ENCODE data around the gene GMIP. TPM values are rescaled to one million over a fixed set of nuclear protein-coding genes. Genes with fewer than 3 reads are reported as not detected.

Gene GMIP
- total RNA-seq, 1 donor from 2014 or later, result 18.0 TPM

DNA sequence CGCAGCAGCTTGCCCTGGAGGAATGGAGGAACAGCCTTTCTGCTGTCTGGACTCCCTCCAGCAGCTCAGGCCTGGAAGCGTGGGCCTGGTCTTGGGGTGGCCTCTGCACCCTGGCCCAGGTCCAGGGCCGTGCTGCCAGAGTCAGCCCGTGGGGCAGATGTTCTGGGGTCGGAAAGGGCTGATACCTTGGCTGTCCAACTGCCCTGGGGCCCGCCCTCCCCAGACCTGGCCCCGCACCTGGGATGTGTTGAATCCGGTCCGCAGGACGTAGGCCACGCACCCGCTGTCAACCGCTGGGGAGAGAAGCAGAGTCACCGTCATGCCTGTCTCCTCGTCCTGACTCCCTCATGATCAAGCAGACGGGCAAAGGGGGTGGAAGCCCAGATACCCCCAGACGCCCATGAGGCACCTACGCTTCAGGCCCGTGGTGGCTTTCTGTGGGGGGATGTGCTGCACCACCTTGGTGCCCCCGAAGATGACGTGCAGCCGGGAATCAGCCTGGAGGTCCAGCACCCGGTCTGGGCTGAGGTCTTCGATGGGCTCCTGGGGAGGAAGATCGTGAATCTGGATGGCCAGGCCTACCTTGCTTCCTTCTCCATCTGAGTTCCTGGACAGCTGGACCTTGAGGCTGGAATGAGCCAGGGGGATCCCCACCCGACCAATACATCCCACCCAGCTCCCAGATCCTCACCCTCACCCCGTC lies 12.3 kb upstream of the GMIP start:
- Mint-ChIP-seq H3K36me3 (ENCODE audit: low read depth) (peaks cover 29% of the 10 kb centered on the region), H3K27ac (ENCODE audit: unreplicated experiment) (no peak overlapping the region), H3K9me3 (ENCODE audit: low read depth) (no peaks in the 10 kb centered on the region), H3K27me3 (ENCODE audit: low read depth) (no peaks in the 10 kb centered on the region), H3K4me1 (ENCODE audit: low read depth) (no peaks in the 10 kb centered on the region), H3K4me3 (ENCODE audit: unreplicated experiment) (no peak overlapping the region)
- TF ChIP-seq, protein P1, sequence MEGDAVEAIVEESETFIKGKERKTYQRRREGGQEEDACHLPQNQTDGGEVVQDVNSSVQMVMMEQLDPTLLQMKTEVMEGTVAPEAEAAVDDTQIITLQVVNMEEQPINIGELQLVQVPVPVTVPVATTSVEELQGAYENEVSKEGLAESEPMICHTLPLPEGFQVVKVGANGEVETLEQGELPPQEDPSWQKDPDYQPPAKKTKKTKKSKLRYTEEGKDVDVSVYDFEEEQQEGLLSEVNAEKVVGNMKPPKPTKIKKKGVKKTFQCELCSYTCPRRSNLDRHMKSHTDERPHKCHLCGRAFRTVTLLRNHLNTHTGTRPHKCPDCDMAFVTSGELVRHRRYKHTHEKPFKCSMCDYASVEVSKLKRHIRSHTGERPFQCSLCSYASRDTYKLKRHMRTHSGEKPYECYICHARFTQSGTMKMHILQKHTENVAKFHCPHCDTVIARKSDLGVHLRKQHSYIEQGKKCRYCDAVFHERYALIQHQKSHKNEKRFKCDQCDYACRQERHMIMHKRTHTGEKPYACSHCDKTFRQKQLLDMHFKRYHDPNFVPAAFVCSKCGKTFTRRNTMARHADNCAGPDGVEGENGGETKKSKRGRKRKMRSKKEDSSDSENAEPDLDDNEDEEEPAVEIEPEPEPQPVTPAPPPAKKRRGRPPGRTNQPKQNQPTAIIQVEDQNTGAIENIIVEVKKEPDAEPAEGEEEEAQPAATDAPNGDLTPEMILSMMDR (IDR thresholded peaks at IDR 0.05), result no peak
- no peak for DNase-seq (ENCODE audit: low spot score)

DNA sequence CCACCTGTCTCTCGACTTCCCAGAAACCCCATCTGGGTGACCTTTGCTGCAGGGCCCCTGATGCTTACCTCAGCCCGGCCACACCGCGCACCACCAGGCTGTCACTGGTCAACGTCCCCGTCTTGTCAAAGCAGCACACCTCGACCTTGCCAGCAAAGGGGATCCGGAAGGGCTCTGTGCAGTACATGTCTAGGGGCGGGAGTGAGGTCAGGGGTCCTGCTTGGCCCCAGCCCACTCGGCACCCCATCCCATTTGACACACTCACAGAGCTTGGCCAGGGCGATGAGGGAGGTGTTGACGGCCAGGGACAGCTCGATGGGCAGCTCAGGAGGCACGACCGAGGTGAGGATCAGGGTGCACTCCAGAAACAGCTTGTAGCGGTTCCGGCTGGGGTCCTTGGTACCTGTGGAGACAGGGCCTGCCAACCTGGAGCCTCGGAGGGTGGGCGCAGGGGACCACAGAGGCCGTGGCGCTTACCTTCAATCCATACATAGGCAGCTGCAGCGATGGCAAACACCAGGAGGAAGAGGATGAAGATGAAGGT lies 11.7 kb upstream of the GMIP start:
- Mint-ChIP-seq H3K27ac (ENCODE audit: unreplicated experiment) (no peak overlapping the region), H3K4me1 (ENCODE audit: low read depth) (no peaks in the 10 kb centered on the region), H3K9me3 (ENCODE audit: low read depth) (no peaks in the 10 kb centered on the region), H3K4me3 (ENCODE audit: unreplicated experiment) (no peak overlapping the region), H3K36me3 (ENCODE audit: low read depth) (peaks cover 29% of the 10 kb centered on the region), H3K27me3 (ENCODE audit: low read depth) (no peaks in the 10 kb centered on the region)
- TF ChIP-seq, protein P1 (IDR thresholded peaks at IDR 0.05), result no peak
- no peak for DNase-seq (ENCODE audit: low spot score)

DNA sequence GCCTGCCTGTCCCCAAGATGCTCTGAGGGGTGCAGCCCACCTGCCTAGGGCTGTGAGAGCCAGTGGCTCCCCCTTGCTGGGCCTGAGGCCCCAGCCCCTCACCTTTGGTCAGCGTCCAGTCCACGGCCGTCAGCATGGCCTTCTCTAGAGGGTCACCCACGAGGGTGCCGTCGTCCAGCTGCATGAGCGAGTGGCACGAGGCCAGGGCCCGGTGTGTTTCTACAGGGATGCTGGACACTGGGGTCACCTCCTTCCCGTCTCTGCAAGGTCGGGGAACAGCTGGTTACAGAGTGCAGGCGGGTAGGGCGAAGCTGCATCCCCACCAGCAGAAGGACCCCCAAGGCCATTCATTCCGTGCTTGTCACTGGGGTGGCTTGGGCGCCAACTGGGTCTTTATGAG lies 11.0 kb upstream of the GMIP start:
- Mint-ChIP-seq H3K9me3 (ENCODE audit: low read depth) (no peaks in the 10 kb centered on the region), H3K4me1 (ENCODE audit: low read depth) (no peaks in the 10 kb centered on the region), H3K4me3 (ENCODE audit: unreplicated experiment) (no peak overlapping the region), H3K27ac (ENCODE audit: unreplicated experiment) (no peak overlapping the region), H3K36me3 (ENCODE audit: low read depth) (peaks cover 29% of the 10 kb centered on the region), H3K27me3 (ENCODE audit: low read depth) (no peaks in the 10 kb centered on the region)
- TF ChIP-seq, protein P1 (IDR thresholded peaks at IDR 0.05), result no peak
- no peak for DNase-seq (ENCODE audit: low spot score)

DNA sequence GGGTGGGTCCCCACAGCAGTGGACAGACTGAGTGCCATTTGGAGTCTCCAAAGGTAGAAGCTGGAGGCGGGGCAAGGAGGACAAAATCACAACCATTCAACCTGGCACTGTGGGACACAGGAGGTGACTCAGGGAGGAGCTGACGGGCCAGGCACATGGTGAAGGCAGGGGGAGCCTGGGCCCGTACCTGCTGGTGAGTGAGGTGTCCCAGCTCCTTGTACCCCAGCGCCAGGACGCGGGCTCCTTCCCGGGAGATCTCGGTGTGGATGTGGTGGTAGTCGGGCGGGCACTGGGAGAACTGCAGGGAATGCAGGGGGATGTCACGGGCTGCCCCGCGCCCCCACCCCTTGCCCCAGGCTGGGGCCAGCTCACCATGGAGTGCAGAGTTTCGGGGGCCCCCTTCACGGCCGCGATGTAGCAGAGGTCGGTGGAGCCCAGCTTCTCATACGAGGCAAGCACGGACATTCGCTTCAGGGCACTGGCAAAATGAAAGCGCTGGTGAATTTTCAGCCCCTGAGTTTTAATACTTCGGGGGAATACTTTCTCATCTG lies 10.2 kb upstream of the GMIP start:
- Mint-ChIP-seq H3K27me3 (ENCODE audit: low read depth) (no peaks in the 10 kb centered on the region), H3K9me3 (ENCODE audit: low read depth) (no peaks in the 10 kb centered on the region), H3K4me3 (ENCODE audit: unreplicated experiment) (no peak overlapping the region), H3K4me1 (ENCODE audit: low read depth) (no peaks in the 10 kb centered on the region), H3K36me3 (ENCODE audit: low read depth) (peaks cover 33% of the 10 kb centered on the region), H3K27ac (ENCODE audit: unreplicated experiment) (no peak overlapping the region)
- TF ChIP-seq, protein P1 (IDR thresholded peaks at IDR 0.05), result no peak
- no peak for DNase-seq (ENCODE audit: low spot score)

DNA sequence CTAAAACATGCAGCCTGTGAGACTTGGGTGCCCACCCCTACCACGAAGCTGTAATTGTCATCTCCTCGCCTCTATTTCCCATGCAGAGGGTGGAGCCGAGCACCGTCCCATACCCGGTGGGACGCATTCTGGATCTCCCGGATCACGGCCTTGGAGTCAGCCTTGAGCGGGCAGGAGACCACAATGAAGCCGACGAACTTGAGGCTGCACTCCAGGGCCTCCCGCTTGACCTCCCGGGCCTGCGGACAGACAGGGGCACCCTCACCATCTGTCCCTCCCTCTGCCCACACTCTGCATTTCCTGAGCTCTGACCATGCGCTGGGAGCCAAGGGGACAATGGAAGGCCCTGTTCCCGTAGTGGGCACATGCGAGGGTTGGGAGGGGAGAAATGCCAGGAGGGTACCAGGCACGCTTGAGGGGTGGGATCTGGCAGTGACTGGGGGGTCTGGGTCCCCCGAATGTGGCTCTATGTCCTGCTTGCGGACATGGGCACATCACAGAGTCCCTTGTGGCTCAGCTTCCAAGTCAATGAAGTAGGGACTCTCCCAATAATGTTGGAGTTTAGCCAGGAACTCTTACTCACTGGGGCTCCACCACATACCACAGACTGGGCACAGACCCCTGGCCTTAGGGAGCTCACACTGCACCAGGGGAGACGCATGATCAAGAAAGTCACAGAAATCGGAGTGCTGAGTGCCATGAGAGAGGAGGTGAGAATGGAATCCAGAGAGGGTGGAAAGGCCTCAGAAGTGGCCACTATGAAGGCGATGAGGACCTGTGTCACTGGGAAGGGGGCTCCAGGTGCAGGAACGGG lies 9.2 kb upstream of the GMIP start:
- TF ChIP-seq, protein P1 (IDR thresholded peaks at IDR 0.05), result no peak
- DNase-seq (ENCODE audit: low spot score), result no peak
- H3K36me3 Mint-ChIP-seq (ENCODE audit: low read depth), result peaks cover 28% of the 10 kb centered on the region
- no peak overlapping the region for H3K27ac Mint-ChIP-seq (ENCODE audit: unreplicated experiment)
- no peaks in the 10 kb centered on the region for H3K4me1 Mint-ChIP-seq (ENCODE audit: low read depth)
- H3K9me3 Mint-ChIP-seq (ENCODE audit: low read depth), result no peaks in the 10 kb centered on the region
- no peaks in the 10 kb centered on the region for H3K27me3 Mint-ChIP-seq (ENCODE audit: low read depth)
- H3K4me3 Mint-ChIP-seq (ENCODE audit: unreplicated experiment), result no peak overlapping the region

Data from chondrocyte (in vitro differentiated cells).